Sigmoid colon (tissue), 7 donors: ENCODE measurements around the gene SHANK1. TPM values are rescaled to one million over a fixed set of nuclear protein-coding genes. Genes with fewer than 3 reads are reported as not detected.
A peak's percentile ranks its signal among the peaks of the same experiment; 100 is the strongest.

Experiments
- DNase-seq: peaks from one replicate; pipeline ENCODE4 v3.0.0-alpha.2; 2019
- H3K27ac ChIP-seq, 4 donors: fragments of 200-600 bp; sonication (generic); one replicate each; pipeline ENCODE4 v1.5.1; 2016 to 2019; ENCODE audit warnings: mild to moderate bottlenecking in 1 of 4
- H3K27me3 ChIP-seq, 3 donors: fragments of 200-600 bp; sonication (generic); one replicate each; pipeline ENCODE4 v1.5.1; 2019; ENCODE audit warnings: mild to moderate bottlenecking in 1 of 3
- H3K36me3 ChIP-seq, 4 donors: fragments of 200-600 bp; sonication (generic); one replicate each; pipeline ENCODE4 v1.5.1; 2016 to 2019
- H3K4me1 ChIP-seq, 4 donors: fragments of 200-600 bp; sonication (generic); one replicate each; pipeline ENCODE4 v1.5.1; 2017 to 2019
- H3K4me3 ChIP-seq, 4 donors: fragments of 200-600 bp; sonication (generic); one replicate each; pipeline ENCODE4 v1.5.1; 2017 to 2019; ENCODE audit warnings: mild to moderate bottlenecking in 2 of 4, moderate library complexity in 1 of 4
- H3K9me3 ChIP-seq, 4 donors: fragments of 200-600 bp in 3 of 4; sonication (generic) in 3 of 4; one replicate each; pipeline versions ENCODE4 v1.5.1 to v1.6.1; 2013 to 2019
- EP300 ChIP-seq, 4 donors: sonication (generic); formaldehyde crosslinking; IDR thresholded peaks; one replicate each; pipeline ENCODE4 v1.6.1; 2017; ENCODE audit warnings: antibody characterized with exemption in 4 of 4
- POLR2A ChIP-seq, 2 donors: fragments of 450-650 bp; IDR thresholded peaks; one replicate each; pipeline ENCODE4 v1.6.1; 2016; ENCODE audit warnings: antibody characterized with exemption in 2 of 2, mild to moderate bottlenecking in 2 of 2, moderate library complexity in 2 of 2
- POLR2AphosphoS5 ChIP-seq, 4 donors: sonication (generic); formaldehyde crosslinking; IDR thresholded peaks; one replicate each; pipeline ENCODE4 v1.6.1; 2017; ENCODE audit warnings: antibody characterized with exemption in 4 of 4
- WGBS, 2 donors: extraction: QIAGEN DNeasy Blood & Tissue Kit; methylation state at CpG; one replicate each; pipeline ENCODE4 v1.1.7; 2013; 5-methylcytosine and 5-hydroxymethylcytosine counted together
- intact Hi-C: fragments of 100-400 bp; cut with DNase I; formaldehyde crosslinking; loops from one replicate; pipeline ENCODE4 v1.15.1; 2023
- polyA plus RNA-seq, 3 donors: library from polyadenylated mRNA; stranded (reverse); fragments of 200-250 nt; gene quantifications; one replicate each; pipeline ENCODE4 v1.2.3, GENCODE V29; 2013
- total RNA-seq, 4 donors: library from RNA; depleted of rRNA; stranded (reverse); fragments of >200 nt; gene quantifications; one replicate each; pipeline ENCODE4 v1.1.0, GENCODE V29; 2016
- TF ChIP-seq, protein P1 (sequence below), 4 experiments: fragments of 450-650 bp in 3 of 4; fragments of 200-600 bp in 1 of 4; IDR thresholded peaks; one replicate each; pipeline ENCODE4 v1.5.1; 2016 to 2019; ENCODE audit warnings: antibody characterized with exemption in 4 of 4, mild to moderate bottlenecking in 3 of 4, moderate library complexity in 2 of 4
- donor health status: healthy with polysubstance abuse.
- donor health status: Bipolar disorder and iron deficiency.
- donor health status: healthy.

SHANK1 gene
- total and polyA plus RNA-seq, 7 donors: under 0.01 to 1.2 (median 0.19) TPM; not detected in 2

DNA sequence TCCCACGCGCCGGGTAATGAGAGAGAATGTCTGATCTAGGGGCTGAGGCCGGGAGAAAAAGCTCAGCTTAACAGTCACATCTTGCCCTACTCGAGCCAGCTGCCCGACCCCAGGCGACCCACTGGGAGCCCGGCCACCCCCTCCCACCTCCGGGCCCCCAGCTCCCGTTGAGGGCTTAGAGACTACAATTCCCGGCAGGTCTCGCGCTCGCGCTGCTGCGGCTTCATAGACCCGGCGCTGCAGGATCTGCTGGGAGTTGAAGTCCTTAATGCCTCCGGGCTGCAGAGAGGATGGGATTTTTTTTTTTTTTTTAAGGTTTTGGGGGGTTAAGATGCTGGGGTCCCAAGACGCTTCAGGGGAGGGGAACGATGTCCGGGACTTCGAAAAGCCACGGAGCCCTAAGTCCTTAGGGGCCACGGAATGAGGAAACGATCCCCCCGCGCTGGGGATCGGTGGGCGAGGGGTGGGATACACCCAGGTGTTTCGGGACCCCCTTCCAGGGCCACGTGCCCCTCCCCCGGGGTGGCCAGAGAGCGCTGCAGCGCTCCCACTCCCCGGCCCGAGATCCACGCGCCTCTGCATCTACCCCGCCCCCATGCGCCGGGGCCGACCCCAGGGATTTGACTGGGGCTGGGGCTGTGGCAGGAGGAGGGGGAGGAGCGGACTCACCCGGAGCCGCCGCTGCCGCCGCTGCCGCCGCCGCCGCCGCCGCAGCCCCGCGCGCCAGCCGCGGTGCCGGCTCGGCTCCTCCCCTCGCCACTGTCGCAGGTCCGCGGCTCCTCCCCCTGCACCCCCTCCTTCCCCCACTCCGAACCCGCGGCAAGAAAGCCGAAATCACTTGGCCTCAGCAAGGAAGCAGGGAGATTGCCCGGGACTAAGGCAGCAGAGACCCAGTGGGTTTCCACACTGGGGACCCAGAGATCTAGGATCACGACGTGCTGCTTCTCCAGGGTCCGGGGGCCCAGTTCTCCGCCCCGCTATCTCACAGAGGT lies 80.2 kb downstream of the SHANK1 start, which contains the start of gene SYT3:
Gene SYT3 (minus strand): TSS at position 761 of the 992 bp plus-strand sequence. CDS start 2,470 bp downstream, outside the sequence.
- Histone ChIP-seq H3K4me3 (peak within 1 kb of the TSS; percentile 26 to 64 (median 49)), H3K9me3 (peaks cover 0 to 4% (median 1%) of the 10 kb centered on the region in 4 donors), H3K4me1 (peaks cover 0 to 13% (median 7%) of the 10 kb centered on the region in 4 donors), H3K27me3 (peaks cover 0 to 54% (median 49%) of the 10 kb centered on the region in 3 donors), H3K36me3 (no peaks in the 10 kb centered on the region), H3K27ac (peak within 1 kb of the TSS in 1 of 4 donors; percentile 46)
- intact Hi-C loops: no loop called here
- peak; percentile 74 for DNase-seq
- WGBS, 2 donors: 4 to 9% methylated on average over 75 to 76 of the region's 76 CpGs
- TF ChIP-seq POLR2A (IDR thresholded peaks at IDR 0.05): no peak
- TF ChIP-seq, protein P1, sequence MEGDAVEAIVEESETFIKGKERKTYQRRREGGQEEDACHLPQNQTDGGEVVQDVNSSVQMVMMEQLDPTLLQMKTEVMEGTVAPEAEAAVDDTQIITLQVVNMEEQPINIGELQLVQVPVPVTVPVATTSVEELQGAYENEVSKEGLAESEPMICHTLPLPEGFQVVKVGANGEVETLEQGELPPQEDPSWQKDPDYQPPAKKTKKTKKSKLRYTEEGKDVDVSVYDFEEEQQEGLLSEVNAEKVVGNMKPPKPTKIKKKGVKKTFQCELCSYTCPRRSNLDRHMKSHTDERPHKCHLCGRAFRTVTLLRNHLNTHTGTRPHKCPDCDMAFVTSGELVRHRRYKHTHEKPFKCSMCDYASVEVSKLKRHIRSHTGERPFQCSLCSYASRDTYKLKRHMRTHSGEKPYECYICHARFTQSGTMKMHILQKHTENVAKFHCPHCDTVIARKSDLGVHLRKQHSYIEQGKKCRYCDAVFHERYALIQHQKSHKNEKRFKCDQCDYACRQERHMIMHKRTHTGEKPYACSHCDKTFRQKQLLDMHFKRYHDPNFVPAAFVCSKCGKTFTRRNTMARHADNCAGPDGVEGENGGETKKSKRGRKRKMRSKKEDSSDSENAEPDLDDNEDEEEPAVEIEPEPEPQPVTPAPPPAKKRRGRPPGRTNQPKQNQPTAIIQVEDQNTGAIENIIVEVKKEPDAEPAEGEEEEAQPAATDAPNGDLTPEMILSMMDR (IDR thresholded peaks at IDR 0.05): no peak
- TF ChIP-seq POLR2AphosphoS5 (IDR thresholded peaks at IDR 0.05): no peak
- TF ChIP-seq EP300 (IDR thresholded peaks at IDR 0.05): no peak

DNA sequence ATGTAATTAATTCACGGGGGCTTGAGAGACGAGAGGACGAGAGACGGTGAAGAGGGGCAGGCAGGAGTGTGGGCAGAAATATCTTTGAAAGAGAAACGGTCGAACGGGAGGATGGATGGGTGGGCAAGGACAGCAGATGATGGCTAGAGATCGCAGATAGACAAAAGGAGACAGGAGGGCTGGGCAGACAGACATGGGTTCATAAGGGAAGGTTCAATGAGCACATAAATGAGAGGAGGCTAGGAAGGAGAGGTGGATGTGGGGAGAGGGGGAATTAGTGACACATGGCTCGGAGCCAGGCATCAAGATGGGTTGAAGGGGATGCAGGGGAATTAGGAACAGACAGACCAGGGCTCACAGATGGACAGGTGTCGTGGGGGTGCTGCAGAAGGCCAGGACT lies 81.0 kb downstream of the SHANK1 start:
- Histone ChIP-seq H3K36me3 (no peaks in the 10 kb centered on the region), H3K27me3 (peaks cover 0 to 54% (median 49%) of the 10 kb centered on the region in 3 donors), H3K27ac (no peak overlapping the region), H3K4me3 (no peak overlapping the region), H3K4me1 (peaks cover 0 to 13% (median 7%) of the 10 kb centered on the region in 4 donors), H3K9me3 (peaks cover 0 to 11% (median 7%) of the 10 kb centered on the region in 4 donors)
- no peak for TF ChIP-seq EP300 (IDR thresholded peaks at IDR 0.05)
- TF ChIP-seq POLR2A (IDR thresholded peaks at IDR 0.05): no peak
- TF ChIP-seq, protein P1 (IDR thresholded peaks at IDR 0.05): no peak
- no peak for TF ChIP-seq POLR2AphosphoS5 (IDR thresholded peaks at IDR 0.05)
- intact Hi-C loops: no loop called here
- 46 to 50% methylated on average over 10 of the region's 10 CpGs for WGBS, 2 donors
- DNase-seq: no peak

DNA sequence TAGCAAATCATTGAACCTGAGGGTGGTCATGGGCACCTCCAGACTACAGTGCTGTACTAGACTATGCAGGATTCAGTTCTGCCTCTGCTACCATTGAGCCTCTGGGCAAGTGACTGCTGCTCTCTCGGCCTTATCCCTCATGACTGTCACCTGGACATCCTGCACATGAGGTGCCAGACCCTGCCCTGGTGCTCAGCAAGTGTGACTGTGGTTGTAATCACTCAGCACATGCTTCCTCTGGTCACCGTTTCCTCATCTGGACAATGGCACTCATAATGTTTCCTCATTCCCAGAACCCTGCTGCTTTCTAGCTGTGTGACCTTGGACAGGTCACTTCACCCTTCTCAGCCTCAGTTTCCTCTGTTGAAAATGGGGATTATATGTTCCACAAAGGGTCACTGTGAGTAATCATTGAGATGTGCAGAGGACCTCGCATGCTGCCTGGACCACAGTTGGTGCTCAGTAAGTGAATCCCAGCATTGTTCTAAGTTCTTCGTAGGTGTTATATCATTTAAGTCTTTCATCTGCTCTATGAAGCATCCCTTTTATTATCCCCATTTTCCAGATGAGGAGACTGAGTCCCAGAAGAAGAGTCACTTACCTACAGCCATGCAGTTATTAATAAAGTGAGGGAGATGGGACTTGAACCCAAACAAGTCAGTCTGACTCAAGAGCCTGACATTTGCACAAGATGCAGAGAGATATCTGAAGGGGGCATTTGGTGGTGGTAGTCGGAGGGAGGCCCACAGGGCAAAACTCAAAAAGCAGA lies 83.1 kb downstream of the SHANK1 start:
- TF ChIP-seq EP300 (IDR thresholded peaks at IDR 0.05): no peak
- no peak for TF ChIP-seq POLR2AphosphoS5 (IDR thresholded peaks at IDR 0.05)
- TF ChIP-seq, protein P1 (IDR thresholded peaks at IDR 0.05): no peak
- peaks cover 0 to 48% (median 47%) of the 10 kb centered on the region in 3 donors for H3K27me3 ChIP-seq
- H3K4me3 ChIP-seq: no peak overlapping the region
- intact Hi-C loops: no loop called here
- DNase-seq: no peak
- WGBS, 2 donors: 68% methylated on average over 5 of the region's 5 CpGs
- no peak overlapping the region for H3K27ac ChIP-seq
- peaks cover 0 to 13% (median 7%) of the 10 kb centered on the region in 4 donors for H3K4me1 ChIP-seq
- peaks cover 0 to 16% (median 8%) of the 10 kb centered on the region in 4 donors for H3K9me3 ChIP-seq
- no peaks in the 10 kb centered on the region for H3K36me3 ChIP-seq

DNA sequence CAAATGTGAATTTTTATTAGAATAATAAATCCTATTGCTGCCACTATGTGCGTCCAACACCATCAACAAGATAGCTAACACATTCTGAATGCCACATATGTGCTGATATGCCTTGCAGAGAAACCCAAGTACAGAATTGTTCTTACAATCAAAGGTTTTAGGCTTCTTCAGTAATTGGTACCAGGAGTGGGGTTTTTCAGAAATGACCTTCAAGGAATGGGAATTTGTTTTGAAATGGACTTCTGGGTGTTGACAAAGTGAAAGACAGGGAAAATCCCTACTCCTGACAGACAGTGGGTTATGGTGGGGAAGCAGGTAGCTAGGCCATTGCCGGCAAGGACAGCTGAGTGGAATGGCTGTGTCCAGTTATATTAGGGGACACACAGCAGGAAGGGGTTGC lies 85.6 kb downstream of the SHANK1 start:
- H3K36me3 ChIP-seq: no peaks in the 10 kb centered on the region
- no peak for TF ChIP-seq POLR2AphosphoS5 (IDR thresholded peaks at IDR 0.05)
- no peak for TF ChIP-seq EP300 (IDR thresholded peaks at IDR 0.05)
- TF ChIP-seq, protein P1 (IDR thresholded peaks at IDR 0.05): no peak
- TF ChIP-seq POLR2A (IDR thresholded peaks at IDR 0.05): no peak
- peaks cover 0 to 3% (median 1%) of the 10 kb centered on the region in 4 donors for H3K4me1 ChIP-seq
- intact Hi-C loops: no loop called here
- DNase-seq: no peak
- peaks cover 0 to 16% (median 8%) of the 10 kb centered on the region in 4 donors for H3K9me3 ChIP-seq
- no peak overlapping the region for H3K4me3 ChIP-seq
- WGBS, 2 donors: 90 to 94% methylated on average over 2 of the region's 2 CpGs
- peaks cover 0 to 43% (median 36%) of the 10 kb centered on the region in 3 donors for H3K27me3 ChIP-seq
- H3K27ac ChIP-seq: no peak overlapping the region
